ENCODE data around the gene GRK6. TPM values are rescaled to one million over a fixed set of nuclear protein-coding genes. Genes with fewer than 3 reads are reported as not detected.

The GRK6 gene
- total and polyA plus RNA-seq, 9 of the 15 experiments (the other 6 are each of a cell fraction or from before 2014, with no cell fraction given), result 0.63 to 122 (median 44.5) TPM

DNA sequence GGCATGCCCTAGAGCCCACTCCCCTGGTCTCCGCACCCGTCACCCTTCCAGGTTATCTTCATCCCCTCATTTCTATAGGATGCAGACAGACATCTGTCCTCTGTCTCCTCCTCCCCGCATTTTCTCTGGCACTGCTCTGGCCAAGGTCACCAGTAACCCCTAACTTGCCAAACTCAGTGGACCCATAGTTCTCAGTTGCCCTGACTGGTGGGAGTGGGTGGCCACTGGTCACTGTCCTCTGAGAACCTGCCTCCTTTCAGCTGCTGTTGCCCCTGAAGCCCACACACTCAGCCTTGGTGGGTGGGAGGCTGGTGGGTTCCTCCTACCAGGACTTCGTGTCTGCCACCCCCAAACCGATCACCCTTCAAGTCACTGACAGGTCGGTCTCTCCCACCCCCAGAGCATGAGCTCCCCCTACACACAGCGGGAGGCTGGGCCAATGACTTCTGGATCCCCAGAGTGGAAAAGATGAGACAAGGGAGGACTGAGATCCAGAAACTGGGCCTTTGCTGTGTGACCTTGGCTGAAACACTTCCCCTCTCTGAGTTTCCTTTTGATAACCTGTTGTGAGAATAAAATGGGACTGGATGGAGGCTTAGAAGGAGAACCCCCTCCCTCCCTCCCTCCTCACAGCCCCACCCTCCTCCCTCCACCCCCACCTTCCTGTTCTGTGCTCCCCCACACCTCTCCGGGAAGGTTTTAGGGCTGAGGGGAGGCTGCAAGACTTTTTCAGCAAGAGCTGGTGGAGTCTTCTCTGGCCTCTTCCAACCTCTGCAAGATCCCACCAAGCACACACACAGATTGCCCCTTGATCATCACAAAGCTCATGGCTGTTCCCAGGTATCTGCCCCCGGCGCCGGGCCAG lies 49.3 kb downstream of the GRK6 start (continued):
- TF ChIP-seq TOE1 (IDR thresholded peaks at IDR 0.05; ENCODE audit: borderline replicate concordance) (no peak), TOE1 (CRISPR knock-in tag; IDR thresholded peaks at IDR 0.05; ENCODE audit: borderline replicate concordance, low read depth) (no peak), JUNB (CRISPR knock-in tag; conservative IDR thresholded peaks at IDR 0.05) (no peak), STAT5B (CRISPR knock-in tag; IDR thresholded peaks at IDR 0.05) (no peak), ZNF282 (CRISPR knock-in tag; IDR thresholded peaks at IDR 0.05) (no peak), PCBP1 (IDR thresholded peaks at IDR 0.05; ENCODE audit: low read depth, low read length, poor library complexity, severe bottlenecking) (no peak), ZKSCAN3 (CRISPR knock-in tag; IDR thresholded peaks at IDR 0.05) (no peak), NFRKB (IDR thresholded peaks at IDR 0.05; ENCODE audit: low read depth) (no peak), FOXP1 (CRISPR knock-in tag; IDR thresholded peaks at IDR 0.05) (no peak), RFX7 (CRISPR knock-in tag; IDR thresholded peaks at IDR 0.05) (no peak), POLR2A (conservative IDR thresholded peaks at IDR 0.05) (no peak), ZFX (CRISPR knock-in tag; IDR thresholded peaks at IDR 0.05) (no peak), SUPT5H (IDR thresholded peaks at IDR 0.05) (no peak), RBM25 (IDR thresholded peaks at IDR 0.05; ENCODE audit: low read depth, low read length, severe bottlenecking) (peak; percentile 85), ESRRA (IDR thresholded peaks at IDR 0.05; ENCODE audit: borderline replicate concordance, low read depth) (0 out of 2 replicates have a peak, but pooled peaks have one; percentile 28), ZBTB17 (CRISPR knock-in tag; IDR thresholded peaks at IDR 0.05) (no peak), SPI1 (IDR thresholded peaks at IDR 0.05; ENCODE audit: borderline replicate concordance, low read depth, low read length) (no peak), ZNF75A (CRISPR knock-in tag; IDR thresholded peaks at IDR 0.05) (no peak), ZNF124 (CRISPR knock-in tag; IDR thresholded peaks at IDR 0.05) (no peak), ZNF354B (CRISPR knock-in tag; IDR thresholded peaks at IDR 0.05) (no peak), SP1 (CRISPR knock-in tag; IDR thresholded peaks at IDR 0.05) (no peak), HDAC1 (IDR thresholded peaks at IDR 0.05) (no peak), ZNF263 (CRISPR knock-in tag; IDR thresholded peaks at IDR 0.05; ENCODE audit: borderline replicate concordance) (peak; percentile 55; the same call in 1 of the 2 replicates)
- TF ChIP-seq, protein P1, sequence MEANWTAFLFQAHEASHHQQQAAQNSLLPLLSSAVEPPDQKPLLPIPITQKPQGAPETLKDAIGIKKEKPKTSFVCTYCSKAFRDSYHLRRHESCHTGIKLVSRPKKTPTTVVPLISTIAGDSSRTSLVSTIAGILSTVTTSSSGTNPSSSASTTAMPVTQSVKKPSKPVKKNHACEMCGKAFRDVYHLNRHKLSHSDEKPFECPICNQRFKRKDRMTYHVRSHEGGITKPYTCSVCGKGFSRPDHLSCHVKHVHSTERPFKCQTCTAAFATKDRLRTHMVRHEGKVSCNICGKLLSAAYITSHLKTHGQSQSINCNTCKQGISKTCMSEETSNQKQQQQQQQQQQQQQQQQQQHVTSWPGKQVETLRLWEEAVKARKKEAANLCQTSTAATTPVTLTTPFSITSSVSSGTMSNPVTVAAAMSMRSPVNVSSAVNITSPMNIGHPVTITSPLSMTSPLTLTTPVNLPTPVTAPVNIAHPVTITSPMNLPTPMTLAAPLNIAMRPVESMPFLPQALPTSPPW (CRISPR knock-in tag; IDR thresholded peaks at IDR 0.05), result peak; percentile 32
- TF ChIP-seq, protein P2, sequence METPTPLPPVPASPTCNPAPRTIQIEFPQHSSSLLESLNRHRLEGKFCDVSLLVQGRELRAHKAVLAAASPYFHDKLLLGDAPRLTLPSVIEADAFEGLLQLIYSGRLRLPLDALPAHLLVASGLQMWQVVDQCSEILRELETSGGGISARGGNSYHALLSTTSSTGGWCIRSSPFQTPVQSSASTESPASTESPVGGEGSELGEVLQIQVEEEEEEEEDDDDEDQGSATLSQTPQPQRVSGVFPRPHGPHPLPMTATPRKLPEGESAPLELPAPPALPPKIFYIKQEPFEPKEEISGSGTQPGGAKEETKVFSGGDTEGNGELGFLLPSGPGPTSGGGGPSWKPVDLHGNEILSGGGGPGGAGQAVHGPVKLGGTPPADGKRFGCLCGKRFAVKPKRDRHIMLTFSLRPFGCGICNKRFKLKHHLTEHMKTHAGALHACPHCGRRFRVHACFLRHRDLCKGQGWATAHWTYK (CRISPR knock-in tag; IDR thresholded peaks at IDR 0.05), result no peak
- TF ChIP-seq, protein P3, sequence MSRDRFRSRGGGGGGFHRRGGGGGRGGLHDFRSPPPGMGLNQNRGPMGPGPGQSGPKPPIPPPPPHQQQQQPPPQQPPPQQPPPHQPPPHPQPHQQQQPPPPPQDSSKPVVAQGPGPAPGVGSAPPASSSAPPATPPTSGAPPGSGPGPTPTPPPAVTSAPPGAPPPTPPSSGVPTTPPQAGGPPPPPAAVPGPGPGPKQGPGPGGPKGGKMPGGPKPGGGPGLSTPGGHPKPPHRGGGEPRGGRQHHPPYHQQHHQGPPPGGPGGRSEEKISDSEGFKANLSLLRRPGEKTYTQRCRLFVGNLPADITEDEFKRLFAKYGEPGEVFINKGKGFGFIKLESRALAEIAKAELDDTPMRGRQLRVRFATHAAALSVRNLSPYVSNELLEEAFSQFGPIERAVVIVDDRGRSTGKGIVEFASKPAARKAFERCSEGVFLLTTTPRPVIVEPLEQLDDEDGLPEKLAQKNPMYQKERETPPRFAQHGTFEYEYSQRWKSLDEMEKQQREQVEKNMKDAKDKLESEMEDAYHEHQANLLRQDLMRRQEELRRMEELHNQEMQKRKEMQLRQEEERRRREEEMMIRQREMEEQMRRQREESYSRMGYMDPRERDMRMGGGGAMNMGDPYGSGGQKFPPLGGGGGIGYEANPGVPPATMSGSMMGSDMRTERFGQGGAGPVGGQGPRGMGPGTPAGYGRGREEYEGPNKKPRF (IDR thresholded peaks at IDR 0.05; ENCODE audit: low read depth, low read length), result no peak

Measured in K562 (cell line).